B cell (primary cell): ENCODE data around the gene GRM4. TPM values are rescaled to one million over a fixed set of nuclear protein-coding genes. Genes with fewer than 3 reads are reported as not detected.

Experiments used
- ATAC-seq: fragments of 200-7000 bp; cut with Tn5 transposase; one replicate; pipeline ENCODE4 v1.10.0; 2021; ENCODE audit warnings: low read depth, mild to moderate bottlenecking, moderate number of reproducible peaks, moderate library complexity
- CTCF ChIA-PET: fragments of 350-600 bp; sonication (Branson Sonifier 250); formaldehyde crosslinking; loops from one replicate; lab custom pipeline; 2021; ENCODE audit warnings: antibody characterized with exemption, inconsistent platforms; lab: Charles Lee
- POLR2A ChIA-PET: fragments of 350-600 bp; sonication (Branson Sonifier 250); formaldehyde crosslinking; loops from one replicate; lab custom pipeline; 2021; ENCODE audit warnings: antibody characterized with exemption; lab: Charles Lee
- DNase-seq: peaks from one replicate; pipeline ENCODE4 v3.0.0; 2013
- H2AFZ ChIP-seq: 2 replicates; pipeline ENCODE4 v1.6.1; 2012; ENCODE audit warnings: mild to moderate bottlenecking, low read depth, low read length; ENCODE audit not compliant: insufficient read depth, poor library complexity, severe bottlenecking
- H3K27ac ChIP-seq, 2 donors: 1 replicate in 1 of 2; 2 replicates in 1 of 2; pipeline ENCODE4 v1.5.1; 2012 to 2013; ENCODE audit warnings: low read length in 2 of 2, mild to moderate bottlenecking in 2 of 2, moderate library complexity in 1 of 2
- H3K27me3 ChIP-seq, 4 experiments: fragments of 200-600 bp in 1 of 4; sonication (generic) in 1 of 4; replicated peaks in 1 of 4; 1 replicate in 2 of 4; 2 replicates in 2 of 4; pipeline versions ENCODE4 v1.6.1 to v1.7.0; 2013 to 2016; ENCODE audit warnings: low read length in 3 of 4, mild to moderate bottlenecking in 2 of 4, mixed read lengths in 1 of 4, moderate library complexity in 1 of 4; ENCODE audit not compliant: insufficient read depth in 4 of 4, control insufficient read depth in 3 of 4; ENCODE audit errors: control extremely low read depth in 1 of 4
- H3K36me3 ChIP-seq, 2 experiments: replicated peaks in 1 of 2; 1 replicate in 1 of 2; 2 replicates in 1 of 2; pipeline versions ENCODE4 v1.6.1 to v1.7.1; 2013; ENCODE audit warnings: low read length in 1 of 2; ENCODE audit not compliant: insufficient read depth in 2 of 2, control insufficient read depth in 1 of 2; ENCODE audit errors: control extremely low read depth in 1 of 2, extremely low read depth in 1 of 2
- H3K4me1 ChIP-seq, 2 donors: fragments of 200-600 bp in 1 of 2; sonication (generic) in 1 of 2; 1 replicate in 1 of 2; 2 replicates in 1 of 2; pipeline versions ENCODE4 v1.5.1 to v1.6.1; 2013 to 2017; ENCODE audit warnings: low read length in 2 of 2; ENCODE audit not compliant: control insufficient read depth in 2 of 2, insufficient read depth in 2 of 2
- H3K4me2 ChIP-seq: replicated peaks from 2 replicates; pipeline ENCODE3; 2012; ENCODE audit warnings: mild to moderate bottlenecking, low read depth, low read length; ENCODE audit not compliant: poor library complexity, severe bottlenecking
- H3K4me3 ChIP-seq, 5 experiments: fragments of 200-600 bp in 1 of 5; sonication (generic) in 1 of 5; 1 replicate in 3 of 5; 2 replicates in 2 of 5; pipeline versions ENCODE4 v1.5.1 to v1.7.0; 2011 to 2016; ENCODE audit warnings: low read length in 4 of 5, mild to moderate bottlenecking in 4 of 5, low read depth in 2 of 5, control low read depth in 1 of 5, moderate library complexity in 1 of 5; ENCODE audit not compliant: insufficient read depth in 1 of 5; ENCODE audit errors: control extremely low read depth in 1 of 5, extremely low read depth in 1 of 5
- H3K79me2 ChIP-seq: fragments of 200-600 bp; sonication (generic); one replicate; pipeline ENCODE4 v1.6.0; 2016; ENCODE audit warnings: low read length; ENCODE audit not compliant: control insufficient read depth, insufficient read depth
- H3K9ac ChIP-seq: fragments of 200-600 bp; sonication (generic); 2 replicates; pipeline ENCODE4 v1.6.1; 2017; ENCODE audit warnings: mild to moderate bottlenecking, low read length, moderate library complexity
- H3K9me3 ChIP-seq, 3 donors: one replicate each; pipeline versions ENCODE4 v1.6.1 to v1.7.1; 2013; ENCODE audit warnings: low read length in 2 of 3; ENCODE audit not compliant: control insufficient read depth in 2 of 3, insufficient read depth in 1 of 3; ENCODE audit errors: control extremely low read depth in 1 of 3
- H4K20me1 ChIP-seq: 2 replicates; pipeline ENCODE4 v1.6.0; 2012; ENCODE audit warnings: mild to moderate bottlenecking, low read length; ENCODE audit not compliant: insufficient read depth, control insufficient read depth, poor library complexity, severe bottlenecking
- H3K27ac Mint-ChIP-seq: one replicate; pipeline ENCODE4 v1.8.0; 2021; ENCODE audit warnings: mixed read lengths
- H3K27me3 Mint-ChIP-seq: one replicate; pipeline ENCODE4 v1.8.0; 2021; ENCODE audit warnings: mixed read lengths
- H3K4me1 Mint-ChIP-seq: one replicate; pipeline ENCODE4 v1.8.0; 2021; ENCODE audit warnings: mixed read lengths
- H3K4me3 Mint-ChIP-seq: one replicate; pipeline ENCODE4 v1.8.0; 2021; ENCODE audit warnings: mixed read lengths
- H3K9me3 Mint-ChIP-seq: one replicate; pipeline ENCODE4 v1.8.0; 2022; ENCODE audit warnings: mixed read lengths; ENCODE audit not compliant: insufficient read depth
- EZH2 ChIP-seq: IDR thresholded peaks from 2 replicates; pipeline ENCODE4 v1.6.1; 2012; ENCODE audit warnings: borderline replicate concordance, low read depth, mild to moderate bottlenecking, moderate library complexity, low read length; ENCODE audit not compliant: insufficient read depth, poor library complexity, severe bottlenecking
- WGBS: methylation state at CpG from one replicate; pipeline ENCODE4 v1.1.5; 2013; ENCODE audit warnings: missing lambda C conversion rate; ENCODE audit not compliant: insufficient coverage; 5-methylcytosine and 5-hydroxymethylcytosine counted together
- intact Hi-C: fragments of 100-400 bp; cut with micrococcal nuclease; formaldehyde crosslinking; loops from one replicate; pipeline ENCODE4 v1.10.0; 2022
- polyA plus RNA-seq: library from polyadenylated mRNA; depleted of rRNA; stranded (reverse); fragments of >200 nt; gene quantifications from 2 replicates; pipeline ENCODE4 v1.2.3, GENCODE V29; 2012
- total RNA-seq, 2 donors: library from RNA; stranded (reverse); fragments of 120-200 nt in 1 of 2; gene quantifications; 1 replicate in 1 of 2; 2 replicates in 1 of 2; pipeline versions ENCODE4 v1.2.3 to v1.2.4, GENCODE V29; 2013 to 2022
- TF ChIP-seq, protein P1 (sequence below): fragments of 200-600 bp; IDR thresholded peaks from one replicate; pipeline ENCODE4 v1.8.0; 2022; ENCODE audit warnings: antibody characterized with exemption, mild to moderate bottlenecking

Gene GRM4
- total and polyA plus RNA-seq, 2 donors (not counting 1 experiment from before 2014, with no cell fraction given): 0.04 TPM; not detected in 1

- 90% methylated on average over 9 of the region's 10 CpGs for WGBS
- Mint-ChIP-seq H3K27ac (no peak overlapping the region), H3K4me3 (peak overlapping the region; percentile 26), H3K9me3 (no peaks in the 10 kb centered on the region), H3K27me3 (peaks cover 57% of the 10 kb centered on the region), H3K4me1 (peaks cover 16% of the 10 kb centered on the region)
- H2AFZ ChIP-seq: no peak overlapping the region
- H3K4me3 ChIP-seq: no peak overlapping the region
- POLR2A ChIA-PET: no interaction called here
- DNase-seq: no peak
- H3K4me1 ChIP-seq: peaks cover 14 to 21% of the 10 kb centered on the region in 2 donors
- peaks cover 0 to 7% (median 0%) of the 10 kb centered on the region in 3 donors for H3K9me3 ChIP-seq
- ATAC-seq: no peak
- no peak overlapping the region for H3K9ac ChIP-seq
- CTCF ChIA-PET: interaction anchor here (1.6 to 7.4 kb wide), 3 partner anchors 10 to 381 kb away, joined by 10 to 76 read pairs (median 31); no protein-coding TSS in a partner anchor
- no peaks in the 10 kb centered on the region for H4K20me1 ChIP-seq
- no peak overlapping the region for H3K4me2 ChIP-seq
- TF ChIP-seq EZH2: no peak
- TF ChIP-seq, protein P1, sequence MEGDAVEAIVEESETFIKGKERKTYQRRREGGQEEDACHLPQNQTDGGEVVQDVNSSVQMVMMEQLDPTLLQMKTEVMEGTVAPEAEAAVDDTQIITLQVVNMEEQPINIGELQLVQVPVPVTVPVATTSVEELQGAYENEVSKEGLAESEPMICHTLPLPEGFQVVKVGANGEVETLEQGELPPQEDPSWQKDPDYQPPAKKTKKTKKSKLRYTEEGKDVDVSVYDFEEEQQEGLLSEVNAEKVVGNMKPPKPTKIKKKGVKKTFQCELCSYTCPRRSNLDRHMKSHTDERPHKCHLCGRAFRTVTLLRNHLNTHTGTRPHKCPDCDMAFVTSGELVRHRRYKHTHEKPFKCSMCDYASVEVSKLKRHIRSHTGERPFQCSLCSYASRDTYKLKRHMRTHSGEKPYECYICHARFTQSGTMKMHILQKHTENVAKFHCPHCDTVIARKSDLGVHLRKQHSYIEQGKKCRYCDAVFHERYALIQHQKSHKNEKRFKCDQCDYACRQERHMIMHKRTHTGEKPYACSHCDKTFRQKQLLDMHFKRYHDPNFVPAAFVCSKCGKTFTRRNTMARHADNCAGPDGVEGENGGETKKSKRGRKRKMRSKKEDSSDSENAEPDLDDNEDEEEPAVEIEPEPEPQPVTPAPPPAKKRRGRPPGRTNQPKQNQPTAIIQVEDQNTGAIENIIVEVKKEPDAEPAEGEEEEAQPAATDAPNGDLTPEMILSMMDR: no peak
- no peak overlapping the region for H3K27ac ChIP-seq
- H3K27me3 ChIP-seq: peaks cover 0 to 49% (median 19%) of the 10 kb centered on the region in 4 experiments
- no peaks in the 10 kb centered on the region for H3K36me3 ChIP-seq
- intact Hi-C loops: loop anchor here (10.0 kb wide), 1 partner anchor 1158 kb away; no protein-coding TSS in a partner anchor
- no peaks in the 10 kb centered on the region for H3K79me2 ChIP-seq
Measured at GRCh38 chr6:34152806-34153520, 7.1 kb upstream of the GRM4 start.

- H3K4me3 Mint-ChIP-seq: no peak overlapping the region
- H3K79me2 ChIP-seq: no peaks in the 10 kb centered on the region
- CTCF ChIA-PET: interaction anchor here (1.6 to 7.4 kb wide), 2 partner anchors 11 to 98 kb away, joined by 10 to 76 read pairs; no protein-coding TSS in a partner anchor
- H3K27ac Mint-ChIP-seq: no peak overlapping the region
- intact Hi-C loops: loop anchor here (10.0 kb wide), 1 partner anchor 1157 kb away; no protein-coding TSS in a partner anchor
- peaks cover 0 to 49% (median 21%) of the 10 kb centered on the region in 4 experiments for H3K27me3 ChIP-seq
- H3K36me3 ChIP-seq: no peaks in the 10 kb centered on the region
- TF ChIP-seq, protein P1: no peak
- no peak for TF ChIP-seq EZH2
- DNase-seq: no peak
- H3K27me3 Mint-ChIP-seq: peaks cover 53% of the 10 kb centered on the region
- H3K4me2 ChIP-seq: no peak overlapping the region
- H3K4me3 ChIP-seq: no peak overlapping the region
- peaks cover 16% of the 10 kb centered on the region for H3K4me1 Mint-ChIP-seq
- H2AFZ ChIP-seq: no peak overlapping the region
- H4K20me1 ChIP-seq: no peaks in the 10 kb centered on the region
- 78% methylated on average over 8 of the region's 9 CpGs for WGBS
- no peaks in the 10 kb centered on the region for H3K9me3 Mint-ChIP-seq
- POLR2A ChIA-PET: no interaction called here
- no peak overlapping the region for H3K9ac ChIP-seq
- ATAC-seq: no peak
- H3K4me1 ChIP-seq: peaks cover 14 to 21% of the 10 kb centered on the region in 2 donors
- H3K9me3 ChIP-seq: peaks cover 0 to 7% (median 0%) of the 10 kb centered on the region in 3 donors
- no peak overlapping the region for H3K27ac ChIP-seq
Measured at GRCh38 chr6:34152042-34152524, 6.2 kb upstream of the GRM4 start.
